NCI-H2171 (cell line): Measurements from ENCODE around the gene BAMBI.

ENCODE experiments used
- DNase-seq: peaks from one replicate; lab custom pipeline; 2025; lab: John Stamatoyannopoulos, UW

Gene BAMBI

DNA sequence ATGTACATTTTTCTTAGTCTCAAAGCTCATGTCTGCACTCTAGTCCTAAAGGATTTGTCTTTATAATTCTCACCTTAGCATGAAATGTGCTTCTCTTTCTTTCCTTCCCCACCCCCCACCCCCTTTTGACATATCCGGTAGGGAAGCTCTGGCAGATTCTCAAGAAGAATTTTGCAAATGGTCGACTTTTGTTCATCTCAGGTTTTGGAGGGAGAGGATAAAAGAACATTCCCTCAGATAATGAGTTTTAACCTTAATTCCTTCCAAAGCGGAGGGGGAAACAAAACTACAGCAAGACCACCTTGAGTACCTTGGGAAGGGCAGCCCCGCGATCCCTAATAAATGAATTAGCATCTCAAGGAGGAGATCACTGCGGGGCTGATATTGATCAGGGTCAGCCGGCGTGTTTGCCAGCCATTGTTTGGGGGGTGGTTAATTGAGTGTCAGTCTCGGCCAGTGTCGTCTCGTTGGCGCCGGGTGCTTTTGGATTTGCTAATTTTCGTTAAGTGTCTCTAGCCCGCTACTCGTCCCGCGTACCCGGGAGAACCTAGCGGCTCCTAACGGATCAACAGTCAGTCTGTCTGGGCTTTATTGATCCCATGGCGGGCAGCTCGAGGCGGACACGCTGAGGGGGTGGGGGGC is 874 bp upstream of the BAMBI start:
- no peak for DNase-seq

DNA sequence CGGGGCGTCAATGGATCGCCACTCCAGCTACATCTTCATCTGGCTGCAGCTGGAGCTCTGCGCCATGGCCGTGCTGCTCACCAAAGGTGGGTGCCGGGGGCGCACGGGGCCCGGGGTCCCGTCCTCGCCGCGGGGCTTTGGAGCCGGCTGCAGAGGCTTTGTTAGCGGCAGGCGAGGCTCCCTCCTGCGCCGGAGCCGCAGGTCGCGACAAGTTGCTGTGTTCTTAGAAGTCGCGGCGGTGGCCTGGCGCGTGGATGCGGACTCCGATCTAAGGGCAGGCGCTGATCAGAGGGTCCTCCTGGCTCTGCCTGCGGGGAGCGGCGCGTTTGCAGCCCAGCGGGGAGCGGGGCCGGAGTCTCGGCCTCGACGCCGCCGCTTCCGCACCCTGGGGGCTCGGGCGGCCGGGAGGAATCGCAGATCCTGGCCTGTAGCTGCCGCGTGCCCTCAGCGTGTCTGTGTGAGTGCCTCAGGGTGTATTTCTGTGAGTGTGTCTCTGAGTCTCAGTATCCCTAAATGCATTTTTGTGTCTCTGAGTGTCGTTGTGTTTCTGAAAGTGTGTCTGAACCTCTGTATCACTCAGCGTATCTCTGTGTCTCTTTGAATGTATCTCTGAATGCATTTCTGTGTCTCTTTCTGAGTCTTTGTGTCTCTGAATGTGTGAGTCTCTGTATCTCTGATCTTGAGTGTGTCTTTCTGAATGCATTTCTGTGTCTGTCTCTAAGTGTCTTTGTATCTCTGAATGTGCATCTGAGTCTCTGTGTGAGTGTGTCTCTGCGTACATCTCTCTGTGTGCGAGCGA is 766 bp downstream of the BAMBI start:
- no peak for DNase-seq

DNA sequence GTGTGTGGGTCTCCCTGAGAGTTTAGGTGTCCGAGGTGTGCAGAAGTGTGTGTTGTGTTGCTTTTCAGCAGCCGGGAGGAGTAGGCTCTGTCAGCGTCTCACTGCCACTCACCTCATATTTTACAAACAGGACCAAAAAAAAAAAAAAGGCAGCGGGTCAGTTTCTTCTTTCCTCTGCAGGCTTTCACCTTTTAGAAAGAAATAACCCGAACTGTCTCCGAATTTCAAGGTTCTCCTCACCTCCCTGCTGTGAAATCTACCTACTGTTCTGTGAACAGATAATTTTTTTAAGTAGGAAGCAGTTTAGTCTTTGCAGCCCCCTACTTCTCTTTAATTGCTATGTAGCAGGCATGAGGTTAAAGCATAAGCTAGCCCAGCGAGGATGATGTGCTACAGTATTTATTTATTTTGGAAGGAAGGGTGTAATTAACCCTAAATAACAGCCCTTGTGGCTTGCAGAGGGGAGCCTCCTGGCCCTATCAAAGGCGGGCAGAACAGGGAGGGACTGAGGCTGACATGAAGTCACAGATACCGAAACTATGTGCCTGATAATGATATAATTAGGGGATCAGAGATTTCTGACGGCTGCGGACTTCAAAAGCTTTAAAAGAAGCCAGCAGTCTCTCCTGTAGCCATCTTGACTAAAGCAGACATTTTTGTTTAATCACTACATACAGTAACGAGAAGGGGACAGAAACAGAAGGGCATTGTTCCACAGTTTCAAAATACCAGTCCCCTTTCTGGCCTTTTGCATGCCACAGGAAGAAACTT is 1.6 kb downstream of the BAMBI start:
- DNase-seq: no peak

- DNase-seq: no peak
Observed at GRCh38 chr10:28679581-28680357, 2.4 kb downstream of the BAMBI start.

- DNase-seq: no peak
Observed at GRCh38 chr10:28680358-28680752, 3.0 kb downstream of the BAMBI start.

DNA sequence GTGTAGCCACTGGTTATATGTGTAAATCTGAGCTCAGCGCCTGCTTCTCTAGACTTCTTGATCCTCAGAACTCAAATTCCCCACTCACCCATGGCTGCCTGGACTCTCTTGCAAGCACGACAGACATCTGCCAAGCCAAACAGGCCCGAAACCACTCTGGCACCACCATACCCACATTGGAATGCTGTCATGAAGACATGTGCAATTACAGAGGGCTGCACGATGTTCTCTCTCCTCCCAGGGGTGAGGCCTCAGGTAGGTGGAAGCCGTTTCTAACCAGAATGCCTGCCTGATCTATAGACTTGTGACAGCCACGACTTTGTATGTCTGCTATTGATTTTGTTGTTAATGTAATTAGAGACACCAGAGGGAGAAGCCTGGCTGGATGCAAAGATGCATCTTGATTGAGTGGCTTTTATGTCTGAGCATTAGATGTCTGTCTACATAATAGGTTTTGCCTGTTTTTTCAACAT is 4.0 kb downstream of the BAMBI start:
- no peak for DNase-seq

GRCh38 chr10:28681928-28682750 is 4.8 kb downstream of the BAMBI start:
- DNase-seq: no peak

DNA sequence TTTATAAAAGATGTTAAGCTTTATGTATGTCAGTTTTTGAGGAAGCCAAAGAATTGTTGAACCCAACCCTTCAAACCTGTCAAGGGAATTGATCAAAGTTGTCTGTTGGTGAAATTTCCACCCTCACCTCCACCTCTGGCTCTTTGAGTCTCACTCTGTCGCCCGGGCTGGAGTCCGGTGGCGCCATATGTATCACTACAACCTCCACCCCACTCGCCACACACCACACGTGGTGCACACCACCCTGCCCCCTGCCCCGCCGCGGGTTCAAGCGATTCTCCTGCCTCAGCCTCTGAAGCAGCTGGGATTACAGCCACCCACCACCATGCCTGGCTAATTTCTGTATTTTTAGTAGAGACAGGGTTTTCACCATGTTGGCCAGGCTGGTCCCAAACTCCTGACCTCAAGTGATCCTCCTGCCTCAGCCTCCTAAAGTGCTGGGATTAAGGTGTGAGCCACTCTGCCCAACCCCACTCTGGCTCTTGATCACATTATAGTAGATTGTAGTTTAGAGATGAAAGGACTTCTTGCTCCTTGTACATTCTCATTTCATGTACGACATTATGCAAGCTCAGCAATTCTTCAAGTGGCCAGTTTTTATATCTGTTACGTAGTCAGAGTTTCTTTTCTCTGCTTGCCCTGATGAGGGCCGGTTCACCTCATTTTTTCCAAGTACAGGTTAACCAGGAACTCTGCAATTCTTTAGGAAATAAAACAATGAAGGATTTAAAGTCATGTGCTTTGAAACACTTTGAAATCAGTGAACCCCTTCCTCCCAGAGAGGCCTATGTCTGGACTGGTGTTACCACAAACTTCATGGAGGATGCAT is 7.0 kb downstream of the BAMBI start:
- DNase-seq: no peak

GRCh38 chr10:28684986-28685580 is 7.8 kb downstream of the BAMBI start:
- DNase-seq: no peak

- DNase-seq: no peak
Observed at GRCh38 chr10:28685717-28686116, 8.4 kb downstream of the BAMBI start.

DNA sequence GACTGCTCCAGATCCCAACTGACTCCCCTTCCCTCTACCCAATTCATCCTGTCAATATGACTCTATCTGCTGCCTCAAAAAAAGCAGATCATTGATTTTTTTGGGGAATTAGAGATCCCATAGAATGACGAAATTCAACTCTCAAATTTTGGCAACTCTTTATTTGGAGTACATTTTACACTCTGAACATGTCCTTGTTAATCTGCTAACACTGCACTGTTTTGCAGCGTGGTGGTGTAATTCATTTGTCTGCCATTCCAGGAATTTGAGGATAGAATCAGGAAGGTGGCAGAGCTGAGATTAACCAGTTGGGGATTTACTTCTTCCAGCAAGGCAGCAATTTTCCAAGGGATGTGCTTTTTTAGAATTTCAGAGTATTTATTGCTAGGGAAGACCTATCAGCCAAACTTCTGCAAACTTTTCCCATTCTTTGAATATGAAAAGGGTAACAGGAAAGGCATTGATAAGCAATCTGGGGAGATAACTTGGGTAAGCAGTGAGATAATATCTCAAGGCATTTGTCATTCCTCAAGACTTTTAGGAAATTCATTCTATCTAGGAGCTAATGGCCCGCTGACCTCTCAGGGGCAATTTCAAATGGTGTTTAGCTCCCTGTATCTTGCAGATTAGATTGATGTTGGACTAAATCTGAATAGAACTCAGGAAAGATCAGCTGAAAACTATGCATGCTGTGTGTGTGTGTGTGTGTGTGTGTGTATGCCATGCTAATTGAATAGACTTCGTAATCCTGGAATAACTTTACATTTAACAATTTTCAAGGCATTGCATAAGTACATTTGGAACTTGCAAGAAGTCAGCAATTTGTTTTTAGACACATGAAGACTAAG is 9.7 kb downstream of the BAMBI start:
- DNase-seq: no peak

- DNase-seq: no peak
Observed at GRCh38 chr10:28687683-28688001, 10.3 kb downstream of the BAMBI start.

DNA sequence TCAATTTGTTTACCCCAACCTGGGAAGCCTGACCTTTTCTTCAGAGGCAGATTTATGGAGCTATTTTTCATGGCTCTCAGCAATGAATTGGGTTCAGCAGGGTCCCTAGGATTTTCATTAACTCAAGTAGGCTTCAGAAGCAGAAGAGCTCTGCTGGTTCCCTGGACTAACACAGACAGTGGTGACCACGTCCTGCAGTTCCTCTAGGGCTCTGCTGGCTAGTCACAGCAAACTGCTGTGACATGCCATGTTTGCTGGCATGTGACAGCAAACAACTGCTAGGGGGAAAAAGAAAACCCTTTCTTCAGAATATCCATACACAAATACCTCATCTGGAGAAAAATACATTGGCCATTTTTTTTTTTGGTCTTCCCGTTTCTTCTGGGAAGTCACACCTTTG is 13.2 kb downstream of the BAMBI start:
- no peak for DNase-seq

GRCh38 chr10:28691187-28691694 is 13.9 kb downstream of the BAMBI start:
- DNase-seq: no peak

- DNase-seq: no peak
Observed at GRCh38 chr10:28692050-28692449, 14.7 kb downstream of the BAMBI start.

DNA sequence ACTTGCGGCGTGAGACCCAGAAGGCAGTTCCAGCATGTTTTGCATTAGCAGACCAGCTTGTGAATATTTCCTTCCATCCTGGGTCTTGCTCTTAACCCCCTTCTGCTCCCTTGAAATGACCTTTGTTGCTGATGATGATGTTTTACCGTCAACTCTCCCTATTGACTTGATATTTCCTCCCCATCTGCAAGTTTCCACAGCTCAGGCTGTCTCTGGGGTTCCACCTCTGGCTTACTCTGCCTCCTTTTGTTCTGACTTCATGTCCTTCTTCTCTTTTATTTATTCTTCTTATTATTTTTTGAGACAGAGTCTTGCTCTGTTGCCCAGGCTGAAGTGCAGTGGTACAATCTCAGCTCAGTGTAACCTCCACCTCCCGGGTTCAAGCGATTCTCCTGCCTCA is 17.2 kb downstream of the BAMBI start:
- DNase-seq: no peak

DNA sequence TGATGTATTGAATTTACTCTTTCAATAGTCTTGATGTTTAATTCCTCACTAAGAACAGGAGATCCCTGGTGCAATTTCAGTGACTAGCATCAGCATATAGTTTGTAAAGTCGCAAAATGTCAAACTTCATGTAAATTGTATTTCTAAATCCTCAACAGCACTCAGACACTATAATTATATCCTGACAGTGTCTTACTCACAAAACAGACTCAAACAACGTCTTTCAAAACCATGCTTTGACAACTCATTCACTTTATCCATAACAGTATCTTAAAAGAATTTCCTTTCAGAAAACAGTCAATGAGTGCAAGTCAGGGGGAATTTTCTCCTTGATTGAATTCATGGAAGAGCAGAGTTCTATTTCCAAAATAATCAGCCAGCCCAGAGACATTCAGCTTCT is 20.8 kb downstream of the BAMBI start:
- no peak for DNase-seq

DNA sequence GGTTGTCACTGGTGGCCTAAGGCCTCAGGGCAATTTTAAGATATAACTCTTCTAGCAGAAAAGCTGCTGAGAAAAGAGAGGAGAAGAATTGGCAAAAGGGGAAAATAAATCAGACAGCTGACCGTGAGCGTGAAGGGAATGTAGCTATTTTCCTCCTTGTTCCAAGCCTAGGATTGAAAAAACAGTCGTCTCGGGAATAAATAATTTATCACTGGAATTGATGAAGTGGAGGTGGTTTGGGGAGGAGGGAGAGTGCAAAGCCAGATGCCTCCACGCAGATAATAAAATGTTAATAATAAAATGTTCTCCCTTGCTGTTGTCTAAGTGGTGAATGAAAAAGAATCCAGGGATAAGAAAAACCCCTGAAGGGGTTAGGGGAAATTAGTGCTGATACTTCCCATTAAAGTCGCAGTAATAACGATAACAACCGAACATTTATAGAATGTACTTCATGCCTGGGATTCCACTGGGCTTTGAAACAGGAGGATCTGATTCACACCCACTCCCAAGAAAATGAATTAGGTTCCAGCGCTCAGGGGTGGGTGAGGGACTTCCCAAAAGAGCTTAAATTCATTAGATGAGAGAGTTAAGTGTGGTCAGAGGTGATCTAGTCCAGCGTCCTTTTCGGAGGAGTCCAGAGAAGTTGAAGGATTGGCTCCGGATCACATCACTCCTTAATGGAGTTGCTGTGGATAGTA is 27.3 kb downstream of the BAMBI start:
- no peak for DNase-seq
